ENCODE measurements around the gene CDS2.

Gene CDS2

GRCh38 chr20:5088688-5089087, 38.1 kb upstream of the CDS2 start:
- Mint-ChIP-seq H3K4me1 (no peaks in the 10 kb centered on the region), H3K4me3 (no peak overlapping the region), H3K27ac (no peak overlapping the region), H3K36me3 (ENCODE audit: low read depth) (peaks cover 5% of the 10 kb centered on the region), H3K9me3 (no peaks in the 10 kb centered on the region), H3K27me3 (ENCODE audit: low read depth) (no peaks in the 10 kb centered on the region)
- no peak for TF ChIP-seq CTCF (IDR thresholded peaks at IDR 0.05; ENCODE audit: unreplicated experiment in 3 of 3)

GRCh38 chr20:5090191-5090590, 36.6 kb upstream of the CDS2 start:
- H3K36me3 Mint-ChIP-seq (ENCODE audit: low read depth): peaks cover 5% of the 10 kb centered on the region
- TF ChIP-seq CTCF (IDR thresholded peaks at IDR 0.05; ENCODE audit: unreplicated experiment in 3 of 3): no peak
- no peaks in the 10 kb centered on the region for H3K9me3 Mint-ChIP-seq
- H3K4me3 Mint-ChIP-seq: no peak overlapping the region
- H3K4me1 Mint-ChIP-seq: no peaks in the 10 kb centered on the region
- H3K27ac Mint-ChIP-seq: no peak overlapping the region
- H3K27me3 Mint-ChIP-seq (ENCODE audit: low read depth): no peaks in the 10 kb centered on the region

DNA sequence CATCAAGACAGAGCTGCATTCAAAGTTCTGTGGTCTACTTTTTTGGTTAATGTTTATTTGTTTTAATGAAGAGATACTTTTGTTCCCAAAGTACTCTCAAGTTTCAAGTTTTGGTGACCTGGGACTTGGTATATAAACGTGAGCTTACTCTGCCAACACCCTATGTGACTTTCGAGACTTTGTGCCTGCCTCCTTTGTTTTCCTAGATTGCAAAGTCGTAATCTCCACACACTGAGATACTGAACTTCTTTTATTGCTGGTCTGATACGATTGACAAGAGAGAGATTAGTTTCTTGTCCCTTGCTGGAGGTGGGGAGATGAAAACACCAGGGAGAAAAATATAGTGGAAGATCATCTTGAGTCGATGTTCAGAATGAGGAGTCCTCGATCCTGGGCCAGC, 34.9 kb upstream of the CDS2 start:
- Mint-ChIP-seq H3K4me3 (no peak overlapping the region), H3K27me3 (ENCODE audit: low read depth) (no peaks in the 10 kb centered on the region), H3K4me1 (no peaks in the 10 kb centered on the region), H3K9me3 (no peaks in the 10 kb centered on the region), H3K36me3 (ENCODE audit: low read depth) (peaks cover 12% of the 10 kb centered on the region), H3K27ac (no peak overlapping the region)
- no peak for TF ChIP-seq CTCF (IDR thresholded peaks at IDR 0.05; ENCODE audit: unreplicated experiment in 3 of 3)

DNA sequence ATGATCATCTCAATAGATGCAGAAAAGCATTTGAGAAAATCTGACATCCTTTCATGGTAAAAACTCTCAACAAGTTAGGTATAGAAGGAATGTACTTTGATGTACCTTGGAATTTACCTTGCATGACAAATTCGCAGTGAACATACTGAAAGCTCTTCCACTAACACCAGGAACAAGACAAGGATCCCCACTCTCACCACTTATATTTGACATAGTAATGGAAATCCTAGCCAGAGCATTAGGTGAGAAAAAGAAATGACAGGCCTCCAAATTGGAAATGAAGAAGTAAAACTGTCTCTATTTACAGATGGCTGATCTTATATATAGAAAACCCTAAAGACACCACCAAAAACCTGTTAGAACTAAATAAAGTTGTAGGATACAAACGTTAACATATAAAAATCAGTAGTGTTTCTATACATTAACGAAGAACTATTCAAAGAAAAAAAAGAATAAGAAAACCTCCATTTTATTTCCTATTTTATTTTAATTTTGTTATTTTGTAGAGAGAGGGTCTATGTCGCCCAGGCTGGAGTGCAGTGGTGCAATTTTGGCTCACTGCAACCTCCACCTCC, 34.0 kb upstream of the CDS2 start:
- H3K4me1 Mint-ChIP-seq: no peaks in the 10 kb centered on the region
- H3K36me3 Mint-ChIP-seq (ENCODE audit: low read depth): peaks cover 17% of the 10 kb centered on the region
- H3K9me3 Mint-ChIP-seq: no peaks in the 10 kb centered on the region
- H3K4me3 Mint-ChIP-seq: no peak overlapping the region
- no peaks in the 10 kb centered on the region for H3K27me3 Mint-ChIP-seq (ENCODE audit: low read depth)
- H3K27ac Mint-ChIP-seq: no peak overlapping the region
- TF ChIP-seq CTCF (IDR thresholded peaks at IDR 0.05; ENCODE audit: unreplicated experiment in 3 of 3): no peak

DNA sequence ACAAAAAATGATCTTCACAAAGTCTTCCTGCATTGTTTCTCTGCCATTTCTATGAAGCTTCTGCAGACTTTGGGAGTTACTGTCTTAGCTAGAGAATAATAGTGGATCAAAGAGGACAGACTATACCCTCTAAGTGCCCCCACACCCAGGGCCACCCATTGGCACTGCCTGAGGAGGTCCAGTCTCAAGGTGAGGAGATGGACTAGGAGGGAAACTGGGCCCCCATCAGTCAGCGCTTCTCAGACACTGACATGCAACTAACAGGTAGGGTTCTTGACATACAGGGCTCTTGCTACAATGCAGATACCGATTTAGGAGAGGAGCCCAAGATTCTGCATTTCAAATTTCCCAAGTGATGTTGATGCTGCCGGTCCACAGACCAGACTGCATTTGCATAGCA, 31.4 kb upstream of the CDS2 start:
- no peak overlapping the region for H3K27ac Mint-ChIP-seq
- H3K9me3 Mint-ChIP-seq: no peaks in the 10 kb centered on the region
- H3K27me3 Mint-ChIP-seq (ENCODE audit: low read depth): no peaks in the 10 kb centered on the region
- peaks cover 34% of the 10 kb centered on the region for H3K36me3 Mint-ChIP-seq (ENCODE audit: low read depth)
- no peaks in the 10 kb centered on the region for H3K4me1 Mint-ChIP-seq
- H3K4me3 Mint-ChIP-seq: no peak overlapping the region
- no peak for TF ChIP-seq CTCF (IDR thresholded peaks at IDR 0.05; ENCODE audit: unreplicated experiment in 3 of 3)

DNA sequence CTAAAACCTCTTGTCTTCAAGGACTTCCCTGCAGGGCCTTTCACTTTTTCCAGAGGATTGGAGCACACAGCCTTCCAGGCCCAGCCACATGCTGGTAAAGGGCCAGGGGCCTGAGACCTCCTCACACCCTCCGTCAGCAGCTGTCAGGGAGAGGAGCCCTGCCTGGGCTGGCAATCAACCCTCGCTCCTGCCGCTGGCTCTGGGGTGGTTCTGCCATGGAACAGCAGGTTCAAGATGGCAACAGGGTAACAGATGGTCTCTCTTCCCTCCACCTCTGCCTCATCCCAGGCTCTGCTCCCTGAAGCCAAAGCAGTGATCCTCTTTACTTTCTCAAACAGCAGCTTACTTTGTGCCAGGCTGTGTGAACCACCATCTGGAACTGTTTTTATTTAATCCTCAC, 30.9 kb upstream of the CDS2 start:
- Mint-ChIP-seq H3K4me3 (no peak overlapping the region), H3K36me3 (ENCODE audit: low read depth) (peaks cover 38% of the 10 kb centered on the region), H3K9me3 (no peaks in the 10 kb centered on the region), H3K27ac (no peak overlapping the region), H3K4me1 (no peaks in the 10 kb centered on the region), H3K27me3 (ENCODE audit: low read depth) (no peaks in the 10 kb centered on the region)
- no peak for TF ChIP-seq CTCF (IDR thresholded peaks at IDR 0.05; ENCODE audit: unreplicated experiment in 3 of 3)

Measured in nephron (organoid).